GM23338 (cell line): ENCODE results near the gene TMCC1.
"Not testable (repeated sequence)": the region's sequence is repeated elsewhere in the genome, so short reads cannot be mapped to it uniquely, and the experiment has no call there.

Experiments
- CREB1 ChIP-seq: fragments of 250-450 bp; sonication (Bioruptor Pico); IDR thresholded peaks from 2 replicates; pipeline ENCODE4 v1.5.0; 2020; ENCODE audit warnings: low read depth, mild to moderate bottlenecking, moderate library complexity
- CTCF ChIP-seq, 2 experiments: fragments of 200-600 bp in 1 of 2; sonication (generic) in 1 of 2; conservative IDR thresholded peaks; 2 replicates each; pipeline versions ENCODE4 v1.5.1 to v1.6.1; 2016 to 2017; ENCODE audit warnings: antibody characterized with exemption in 2 of 2, low read depth in 2 of 2, mild to moderate bottlenecking in 2 of 2, moderate library complexity in 1 of 2
- EZH2 ChIP-seq: fragments of 200-600 bp; sonication (generic); IDR thresholded peaks from one replicate; pipeline ENCODE4 v1.8.0; 2017; ENCODE audit warnings: antibody characterized with exemption, mild to moderate bottlenecking, low read depth; ENCODE audit not compliant: unreplicated experiment
- EZH2phosphoT487 ChIP-seq: fragments of 200-600 bp; sonication (generic); IDR thresholded peaks from one replicate; pipeline ENCODE4 v1.8.1; 2018; ENCODE audit warnings: antibody characterized with exemption; ENCODE audit not compliant: unreplicated experiment
- JUNB ChIP-seq: IDR thresholded peaks from one replicate; pipeline ENCODE4 v1.6.1; 2016; ENCODE audit warnings: antibody characterized with exemption; ENCODE audit not compliant: unreplicated experiment
- NANOG ChIP-seq: IDR thresholded peaks from 2 replicates; pipeline ENCODE4 v1.6.1; 2016; ENCODE audit warnings: antibody characterized with exemption, borderline replicate concordance
- POLR2AphosphoS5 ChIP-seq: IDR thresholded peaks from 2 replicates; pipeline ENCODE4 v1.6.1; 2016; ENCODE audit warnings: antibody characterized with exemption, low read depth
- REST ChIP-seq: IDR thresholded peaks from one replicate; pipeline ENCODE4 v1.6.1; 2018; ENCODE audit warnings: antibody characterized with exemption; ENCODE audit not compliant: unreplicated experiment
- STAT1 ChIP-seq: IDR thresholded peaks from one replicate; pipeline ENCODE4 v1.6.1; 2016; ENCODE audit warnings: antibody characterized with exemption; ENCODE audit not compliant: unreplicated experiment
- ZNF114 ChIP-seq: fragments of 250-450 bp; sonication (Bioruptor Pico); IDR thresholded peaks from 2 replicates; pipeline ENCODE4 v1.5.0; 2020; ENCODE audit warnings: mild to moderate bottlenecking, moderate library complexity
- ZNF331 ChIP-seq: fragments of 250-450 bp; sonication (Bioruptor Pico); IDR thresholded peaks from 2 replicates; pipeline ENCODE4 v1.5.0; 2020; ENCODE audit warnings: low read depth, mild to moderate bottlenecking, moderate library complexity
- TF ChIP-seq, protein P1 (sequence below): IDR thresholded peaks from 2 replicates; pipeline ENCODE4 v1.6.1; 2016; ENCODE audit warnings: antibody characterized with exemption

DNA sequence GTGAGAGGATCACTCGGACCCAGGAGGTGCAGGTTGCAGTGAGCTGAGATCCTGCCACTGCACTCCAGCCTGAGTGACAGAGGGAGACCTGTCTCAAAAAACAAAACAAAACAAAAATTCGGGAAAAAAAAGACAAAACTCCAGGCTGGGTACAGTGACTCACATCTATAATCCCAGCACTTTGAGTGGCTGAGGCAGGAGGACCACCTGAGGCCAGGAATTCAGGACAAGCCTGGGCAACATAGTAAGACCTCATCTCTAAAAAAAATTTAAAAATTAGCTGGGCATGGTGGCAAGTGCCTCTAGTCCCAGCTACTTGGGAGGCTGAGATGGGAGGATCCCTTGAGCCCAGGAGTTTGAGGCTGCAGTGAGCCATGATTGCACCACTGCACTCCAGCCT, 142.4 kb downstream of the TMCC1 start:
- TF ChIP-seq REST; CTCF (conservative IDR thresholded peaks at IDR 0.05; ENCODE audit: low read depth in 2 of 2); EZH2; NANOG; POLR2AphosphoS5; EZH2phosphoT487; CREB1; JUNB; STAT1; ZNF331; ZNF114 (CRISPR knock-in tag): not testable (repeated sequence)
- TF ChIP-seq, protein P1, sequence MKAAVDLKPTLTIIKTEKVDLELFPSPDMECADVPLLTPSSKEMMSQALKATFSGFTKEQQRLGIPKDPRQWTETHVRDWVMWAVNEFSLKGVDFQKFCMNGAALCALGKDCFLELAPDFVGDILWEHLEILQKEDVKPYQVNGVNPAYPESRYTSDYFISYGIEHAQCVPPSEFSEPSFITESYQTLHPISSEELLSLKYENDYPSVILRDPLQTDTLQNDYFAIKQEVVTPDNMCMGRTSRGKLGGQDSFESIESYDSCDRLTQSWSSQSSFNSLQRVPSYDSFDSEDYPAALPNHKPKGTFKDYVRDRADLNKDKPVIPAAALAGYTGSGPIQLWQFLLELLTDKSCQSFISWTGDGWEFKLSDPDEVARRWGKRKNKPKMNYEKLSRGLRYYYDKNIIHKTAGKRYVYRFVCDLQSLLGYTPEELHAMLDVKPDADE: not testable (repeated sequence)
